HCT116 (cell line): Measurements from ENCODE around the gene EIF3A. TPM values are rescaled to one million over a fixed set of nuclear protein-coding genes. Genes with fewer than 3 reads are reported as not detected.

Experiments used
- ATAC-seq: fragments of 200-7000 bp; cut with Tn5 transposase; 2 replicates; pipeline ENCODE4 v1.9.1; 2020; ENCODE audit warnings: mild to moderate bottlenecking, moderate library complexity
- BruUV-seq: library from RNA; stranded (reverse); fragments of 400-500 nt; replicated peaks from 2 replicates; lab custom pipeline; 2021; lab: Mats Ljungman, UMichigan
- CTCF ChIA-PET: fragments of 300-600 bp; sonication (Branson Sonifier 250); formaldehyde crosslinking; loops from one replicate; lab custom pipeline; 2021; ENCODE audit warnings: antibody characterized with exemption; lab: Charles Lee
- POLR2A ChIA-PET: fragments of 300-600, 350-600 bp; sonication (Branson Sonifier 250); formaldehyde crosslinking; loops from one replicate; lab custom pipeline; 2021; ENCODE audit warnings: antibody characterized with exemption; lab: Charles Lee
- RAD21 ChIA-PET, 2 experiments: fragments of 300-600 bp; sonication (Branson Sonifier 250); formaldehyde crosslinking; loops; one replicate each; lab custom pipeline; 2023; ENCODE audit warnings: low total read pairs in 2 of 2; ENCODE audit not compliant: uncharacterized antibody in 2 of 2, unreplicated experiment in 2 of 2, low non-redundant PET in 1 of 2; lab: Charles Lee
- DNase-seq: peaks from one replicate; pipeline ENCODE4 v3.0.0-alpha.2; 2010; ENCODE audit warnings: low read depth, low spot score
- H2AFZ ChIP-seq: fragments of 200-600 bp; shearing (Covaris generic), sonication (generic); 2 replicates; pipeline ENCODE4 v1.6.1; 2017; ENCODE audit warnings: low read depth, mixed run types, mixed read lengths, antibody characterized with exemption, low read length; ENCODE audit not compliant: poor library complexity, severe bottlenecking
- H3K27ac ChIP-seq: 2 replicates; pipeline ENCODE4 v1.5.1; 2012; ENCODE audit warnings: low read depth, low read length
- H3K27me3 ChIP-seq: fragments of 200-600 bp; sonication (generic); 2 replicates; pipeline ENCODE4 v1.6.1; 2016; ENCODE audit warnings: mixed run types, low read length, mixed read lengths; ENCODE audit not compliant: insufficient read depth
- H3K36me3 ChIP-seq, 2 experiments: fragments of 200-500 bp in 1 of 2; fragments of 200-600 bp in 1 of 2; sonication (Bioruptor generic) in 1 of 2; sonication (generic) in 1 of 2; 2 replicates each; pipeline versions ENCODE4 v1.5.1 to v1.6.1; 2014 to 2016; ENCODE audit warnings: low read length in 2 of 2, inconsistent platforms in 1 of 2, mixed read lengths in 1 of 2, mixed run types in 1 of 2; ENCODE audit not compliant: insufficient read depth in 2 of 2, control insufficient read depth in 1 of 2
- H3K4me1 ChIP-seq, 2 experiments: fragments of 200-600 bp in 1 of 2; sonication (generic) in 1 of 2; 2 replicates each; pipeline versions ENCODE4 v1.5.1 to v1.6.1; 2012 to 2017; ENCODE audit warnings: low read length in 2 of 2, inconsistent platforms in 1 of 2, mild to moderate bottlenecking in 1 of 2, mixed read lengths in 1 of 2, mixed run types in 1 of 2, moderate library complexity in 1 of 2; ENCODE audit not compliant: insufficient read depth in 2 of 2, control insufficient read depth in 1 of 2
- H3K4me2 ChIP-seq: fragments of 200-600 bp; sonication (generic); 2 replicates; pipeline ENCODE4 v1.6.1; 2017; ENCODE audit warnings: mixed run types, low read length, mixed read lengths
- H3K4me3 ChIP-seq, 2 experiments: fragments of 200-600 bp in 1 of 2; sonication (generic) in 1 of 2; replicated peaks in 1 of 2; 2 replicates each; pipeline ENCODE4 v1.5.1; 2011 to 2016; ENCODE audit warnings: low read length in 2 of 2, control low read depth in 1 of 2, low read depth in 1 of 2, mild to moderate bottlenecking in 1 of 2, mixed read lengths in 1 of 2, mixed run types in 1 of 2
- H3K79me2 ChIP-seq: fragments of 200-600 bp; sonication (generic); 2 replicates; pipeline ENCODE4 v1.6.1; 2017; ENCODE audit warnings: mild to moderate bottlenecking, mixed run types, low read length, moderate library complexity, mixed read lengths; ENCODE audit not compliant: insufficient read depth
- H3K9ac ChIP-seq: fragments of 200-600 bp; sonication (generic); 2 replicates; pipeline ENCODE4 v1.6.1; 2016; ENCODE audit warnings: low read length, mixed read lengths
- H3K9me2 ChIP-seq: fragments of 200-600 bp; sonication (generic), shearing (Covaris generic); 2 replicates; pipeline ENCODE4 v1.6.1; 2017; ENCODE audit warnings: mixed run types, mild to moderate bottlenecking, moderate library complexity; ENCODE audit not compliant: insufficient read depth
- H3K9me3 ChIP-seq, 2 experiments: fragments of 200-500 bp in 1 of 2; fragments of 200-600 bp in 1 of 2; sonication (Bioruptor generic) in 1 of 2; sonication (generic) in 1 of 2; 2 replicates each; pipeline ENCODE4 v1.6.1; 2014 to 2017; ENCODE audit warnings: low read length in 2 of 2, mixed read lengths in 2 of 2, inconsistent platforms in 1 of 2, low read depth in 1 of 2, mild to moderate bottlenecking in 1 of 2, mixed run types in 1 of 2, moderate library complexity in 1 of 2; ENCODE audit not compliant: control insufficient read depth in 1 of 2, insufficient read depth in 1 of 2
- H4K20me1 ChIP-seq: fragments of 200-600 bp; sonication (generic), shearing (Covaris generic); 2 replicates; pipeline ENCODE4 v1.6.1; 2017; ENCODE audit warnings: mixed run types, mild to moderate bottlenecking, moderate library complexity; ENCODE audit not compliant: insufficient read depth
- CBX3 ChIP-seq: IDR thresholded peaks from 2 replicates; pipeline ENCODE4 v1.6.1; 2012; ENCODE audit warnings: low read depth
- CEBPB ChIP-seq: IDR thresholded peaks from 2 replicates; pipeline ENCODE4 v1.6.1; 2012; ENCODE audit warnings: low read depth
- CTCF ChIP-seq, 3 experiments: fragments of 200-600 bp in 1 of 3; sonication (generic) in 1 of 3; IDR thresholded peaks in 2 of 3; conservative IDR thresholded peaks in 1 of 3; 2 replicates each; pipeline ENCODE4 v1.5.1; 2012 to 2017; ENCODE audit warnings: low read depth in 2 of 3, low read length in 2 of 3, antibody characterized with exemption in 1 of 3, borderline replicate concordance in 1 of 3, control low read depth in 1 of 3, mild to moderate bottlenecking in 1 of 3, mixed read lengths in 1 of 3, mixed run types in 1 of 3, moderate library complexity in 1 of 3; ENCODE audit not compliant: insufficient read depth in 1 of 3
- EGR1 ChIP-seq: IDR thresholded peaks from 2 replicates; pipeline ENCODE4 v1.6.1; 2012; ENCODE audit warnings: low read depth
- ELF1 ChIP-seq: IDR thresholded peaks from 2 replicates; pipeline ENCODE4 v1.6.1; 2012; ENCODE audit warnings: low read depth, borderline replicate concordance
- EZH2 ChIP-seq: fragments of 200-600 bp; sonication (generic); IDR thresholded peaks from 2 replicates; pipeline ENCODE4 v1.6.1; 2017; ENCODE audit warnings: antibody characterized with exemption, mixed run types
- EZH2phosphoT487 ChIP-seq: fragments of 200-600 bp; IDR thresholded peaks from 2 replicates; pipeline ENCODE4 v1.6.1; 2018; ENCODE audit warnings: antibody characterized with exemption, borderline replicate concordance
- FOSL1 ChIP-seq: IDR thresholded peaks from 2 replicates; pipeline ENCODE4 v1.6.1; 2012; ENCODE audit warnings: low read depth
- JUND ChIP-seq: IDR thresholded peaks from 2 replicates; pipeline ENCODE4 v1.6.1; 2012
- POLR2A ChIP-seq: IDR thresholded peaks from 2 replicates; pipeline ENCODE4 v1.7.0; 2011; ENCODE audit warnings: borderline replicate concordance; ENCODE audit not compliant: insufficient read depth, insufficient read length; ENCODE audit errors: extremely low read depth
- POLR2AphosphoS5 ChIP-seq: IDR thresholded peaks from 2 replicates; pipeline ENCODE4 v1.6.1; 2011; ENCODE audit warnings: mild to moderate bottlenecking, low read depth, low read length, moderate library complexity
- RAD21 ChIP-seq: IDR thresholded peaks from 2 replicates; pipeline ENCODE4 v1.6.1; 2012; ENCODE audit warnings: low read depth, mild to moderate bottlenecking
- REST ChIP-seq: IDR thresholded peaks from 2 replicates; pipeline ENCODE4 v1.6.1; 2012; ENCODE audit warnings: low read depth
- SIN3A ChIP-seq: IDR thresholded peaks from 2 replicates; pipeline ENCODE4 v1.6.1; 2012; ENCODE audit warnings: low read depth
- SP1 ChIP-seq: IDR thresholded peaks from 2 replicates; pipeline ENCODE4 v1.6.1; 2012; ENCODE audit warnings: low read depth
- SRF ChIP-seq: IDR thresholded peaks from 2 replicates; pipeline ENCODE4 v1.6.1; 2012; ENCODE audit warnings: low read depth
- TCF7L2 ChIP-seq: IDR thresholded peaks from 2 replicates; pipeline ENCODE4 v1.7.0; 2011; ENCODE audit warnings: borderline replicate concordance, inconsistent platforms; ENCODE audit not compliant: insufficient read depth, insufficient read length; ENCODE audit errors: extremely low read depth
- YY1 ChIP-seq: IDR thresholded peaks from 2 replicates; pipeline ENCODE4 v1.6.1; 2011; ENCODE audit warnings: low read length, low read depth, moderate library complexity, mild to moderate bottlenecking; ENCODE audit not compliant: insufficient replicate concordance; ENCODE audit errors: extremely low read depth
- ZFX ChIP-seq: fragments of 450-650 bp; IDR thresholded peaks from 2 replicates; pipeline ENCODE4 v1.6.1; 2017
- ZNF274 ChIP-seq: fragments of 200-500 bp; sonication (Bioruptor generic); IDR thresholded peaks from 2 replicates; pipeline ENCODE4 v1.6.1; 2014; ENCODE audit warnings: mild to moderate bottlenecking, low read depth, low read length, inconsistent platforms
- intact Hi-C: fragments of 100-400 bp; cut with micrococcal nuclease; formaldehyde crosslinking; loops from 2 replicates; pipeline ENCODE4 v1.10.0; 2022
- total RNA-seq: library from RNA; stranded (reverse); gene quantifications from one replicate; pipeline ENCODE4 v1.2.1, GENCODE V29; 2021; ENCODE audit not compliant: unreplicated experiment
- TF ChIP-seq, protein P1 (sequence below): IDR thresholded peaks from 2 replicates; pipeline ENCODE4 v1.6.1; 2012
- TF ChIP-seq, protein P2 (sequence below): IDR thresholded peaks from 2 replicates; pipeline ENCODE4 v1.6.1; 2012

The EIF3A gene
- total RNA-seq, 1 experiment from 2014 or later: 271 TPM

GRCh38 chr10:119028900-119029612 is 51.6 kb downstream of the EIF3A start:
- peak overlapping the region; percentile 65 for H3K4me2 ChIP-seq
- H3K9me3 ChIP-seq: no peaks in the 10 kb centered on the region
- H3K4me1 ChIP-seq: peaks cover 20 to 49% of the 10 kb centered on the region in 2 experiments
- peaks cover 21% of the 10 kb centered on the region for H4K20me1 ChIP-seq
- no TSS peak for BruUV-seq
- ChIA-PET POLR2A (interaction anchor here (0.5 to 0.7 kb wide), 2 partner anchors 52 to 519 kb away, joined by 3 to 4 read pairs; no protein-coding TSS in a partner anchor), RAD21 (interaction anchor here in 1 of 2 experiments (0.9 kb wide), 1 partner anchor 189 kb away, joined by 3 read pairs; no protein-coding TSS in a partner anchor), CTCF (interaction anchor here (0.9 kb wide), 1 partner anchor 460 kb away, joined by 3 read pairs; no protein-coding TSS in a partner anchor)
- peak overlapping the region; percentile 17 to 32; a peak in 3 of 4 replicates for H3K4me3 ChIP-seq
- ATAC-seq (peak; percentile 82), DNase-seq (peak; percentile 85)
- 0 out of 2 replicates have a peak overlapping the region, but pooled peaks have one; percentile 7 for H3K9ac ChIP-seq
- intact Hi-C loops: no loop called here
- H3K27ac ChIP-seq: no peak overlapping the region
- peaks cover 11 to 23% of the 10 kb centered on the region in 2 experiments for H3K36me3 ChIP-seq
- peaks cover 14% of the 10 kb centered on the region for H3K79me2 ChIP-seq
- H3K9me2 ChIP-seq: no peaks in the 10 kb centered on the region
- H3K27me3 ChIP-seq: no peaks in the 10 kb centered on the region
- H2AFZ ChIP-seq: no peak overlapping the region
- no peak for TF ChIP-seq EZH2phosphoT487
- no peak; the same call in 1 of the 2 replicates for TF ChIP-seq POLR2AphosphoS5
- no peak for TF ChIP-seq JUND
- no peak for TF ChIP-seq RAD21
- TF ChIP-seq SIN3A: no peak
- no peak for TF ChIP-seq ZNF274
- TF ChIP-seq CBX3: no peak
- TF ChIP-seq SP1: peak; percentile 72
- TF ChIP-seq YY1: no peak
- no peak for TF ChIP-seq ZFX
- peak; percentile 53; the same call in 1 of the 2 replicates for TF ChIP-seq EGR1
- TF ChIP-seq EZH2: no peak
- TF ChIP-seq CTCF (IDR thresholded peaks at IDR 0.05 in 2 of 3, conservative IDR thresholded peaks at IDR 0.05 in 1 of 3; ENCODE audit: borderline replicate concordance in 1 of 3, insufficient read depth in 1 of 3, low read depth in 2 of 3, low read length in 2 of 3): 0 out of 6 replicates have a peak, but pooled peaks of 1 of the 3 experiments have one; percentile 23
- no peak for TF ChIP-seq CEBPB
- TF ChIP-seq, protein P1, sequence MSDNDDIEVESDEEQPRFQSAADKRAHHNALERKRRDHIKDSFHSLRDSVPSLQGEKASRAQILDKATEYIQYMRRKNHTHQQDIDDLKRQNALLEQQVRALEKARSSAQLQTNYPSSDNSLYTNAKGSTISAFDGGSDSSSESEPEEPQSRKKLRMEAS: no peak
- TF ChIP-seq FOSL1: no peak
- TF ChIP-seq, protein P2, sequence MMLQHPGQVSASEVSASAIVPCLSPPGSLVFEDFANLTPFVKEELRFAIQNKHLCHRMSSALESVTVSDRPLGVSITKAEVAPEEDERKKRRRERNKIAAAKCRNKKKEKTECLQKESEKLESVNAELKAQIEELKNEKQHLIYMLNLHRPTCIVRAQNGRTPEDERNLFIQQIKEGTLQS: no peak
- TF ChIP-seq POLR2A: no peak
- TF ChIP-seq ELF1: no peak
- TF ChIP-seq TCF7L2: no peak
- no peak for TF ChIP-seq REST
- no peak for TF ChIP-seq SRF
